SK-N-SH treated with all-trans-retinoic acid at 6 μM for 48 hours (cell line): ENCODE measurements around the gene CEMIP.

Experiments
- ATAC-seq: fragments of 200-7000 bp; cut with Tn5 transposase; 3 replicates; pipeline ENCODE4 v1.9.1; 2020; ENCODE audit warnings: mild to moderate bottlenecking, moderate library complexity
- BACH2 ChIP-seq: fragments of 250-450 bp; sonication (Bioruptor Pico); IDR thresholded peaks from 2 replicates; pipeline ENCODE4 v1.9.0; 2021; ENCODE audit warnings: mild to moderate bottlenecking, borderline replicate concordance
- CREB5 ChIP-seq: fragments of 250-450 bp; sonication (Bioruptor Pico); IDR thresholded peaks from 2 replicates; pipeline ENCODE4 v1.5.1; 2020; ENCODE audit warnings: low read depth, mild to moderate bottlenecking, moderate library complexity
- CSDC2 ChIP-seq: fragments of 250-450 bp; sonication (Bioruptor Pico); IDR thresholded peaks from 2 replicates; pipeline ENCODE4 v1.5.0; 2020; ENCODE audit warnings: mild to moderate bottlenecking, moderate library complexity
- CSRNP3 ChIP-seq: fragments of 250-450 bp; sonication (Bioruptor Pico); IDR thresholded peaks from 2 replicates; pipeline ENCODE4 v1.5.1; 2021; ENCODE audit warnings: mild to moderate bottlenecking, moderate library complexity
- GLIS3 ChIP-seq: fragments of 250-450 bp; sonication (Bioruptor Pico); IDR thresholded peaks from 2 replicates; pipeline ENCODE4 v1.5.0; 2020; ENCODE audit warnings: mild to moderate bottlenecking, moderate library complexity
- OSR1 ChIP-seq: fragments of 250-450 bp; sonication (Bioruptor Pico); IDR thresholded peaks from 2 replicates; pipeline ENCODE4 v1.8.0; 2022; ENCODE audit warnings: moderate library complexity, mild to moderate bottlenecking, inconsistent platforms
- PPARA ChIP-seq: fragments of 250-450 bp; sonication (Bioruptor Pico); IDR thresholded peaks from 2 replicates; pipeline ENCODE4 v1.5.0; 2020; ENCODE audit warnings: mild to moderate bottlenecking, borderline replicate concordance
- RARB ChIP-seq: fragments of 250-450 bp; sonication (Bioruptor Pico); IDR thresholded peaks from 2 replicates; pipeline ENCODE4 v1.8.0; 2021; ENCODE audit warnings: mild to moderate bottlenecking, moderate library complexity
- SNAI2 ChIP-seq: fragments of 250-450 bp; sonication (Bioruptor Pico); IDR thresholded peaks from 2 replicates; pipeline ENCODE4 v1.5.0; 2020; ENCODE audit warnings: mild to moderate bottlenecking, moderate library complexity
- TCF4 ChIP-seq: fragments of 250-450 bp; sonication (Bioruptor Pico); IDR thresholded peaks from 2 replicates; pipeline ENCODE4 v1.8.0; 2021; ENCODE audit warnings: mild to moderate bottlenecking, moderate library complexity, borderline replicate concordance
- TOX ChIP-seq: fragments of 250-450 bp; sonication (Bioruptor Pico); IDR thresholded peaks from 2 replicates; pipeline ENCODE4 v1.8.0; 2021; ENCODE audit warnings: mild to moderate bottlenecking, moderate library complexity, borderline replicate concordance
- ZC3H10 ChIP-seq: fragments of 250-450 bp; sonication (Bioruptor Pico); IDR thresholded peaks from 2 replicates; pipeline ENCODE4 v1.5.1; 2021; ENCODE audit warnings: mild to moderate bottlenecking, moderate library complexity
- ZFP3 ChIP-seq: fragments of 250-450 bp; sonication (Bioruptor Pico); IDR thresholded peaks from 2 replicates; pipeline ENCODE4 v1.5.0; 2020; ENCODE audit warnings: mild to moderate bottlenecking, moderate library complexity
- ZFP30 ChIP-seq: fragments of 450-650 bp; formaldehyde crosslinking; IDR thresholded peaks from 2 replicates; pipeline ENCODE4 v1.5.0; 2022; ENCODE audit warnings: mild to moderate bottlenecking, moderate library complexity
- ZNF70 ChIP-seq: fragments of 450-650 bp; formaldehyde crosslinking; IDR thresholded peaks from 2 replicates; pipeline ENCODE4 v1.5.0; 2020; ENCODE audit warnings: mild to moderate bottlenecking, moderate library complexity
- TF ChIP-seq, protein P1 (sequence below): fragments of 250-450 bp; sonication (Bioruptor Pico); IDR thresholded peaks from 2 replicates; pipeline ENCODE4 v1.8.0; 2021; ENCODE audit warnings: low read depth, mild to moderate bottlenecking, moderate library complexity, borderline replicate concordance
- TF ChIP-seq, protein P2 (sequence below): fragments of 250-450 bp; sonication (Bioruptor Pico); IDR thresholded peaks from 2 replicates; pipeline ENCODE4 v1.5.0; 2020; ENCODE audit warnings: mild to moderate bottlenecking, moderate library complexity
- TF ChIP-seq, protein P3 (sequence below): fragments of 250-450 bp; sonication (Bioruptor Pico); IDR thresholded peaks from 2 replicates; pipeline ENCODE4 v1.8.0; 2020; ENCODE audit warnings: mild to moderate bottlenecking, moderate library complexity, borderline replicate concordance

Gene CEMIP

GRCh38 chr15:80942746-80943565, 163.8 kb downstream of the CEMIP start:
- no peak; the same call in 2 of the 3 replicates for ATAC-seq

GRCh38 chr15:80944818-80945217, 165.6 kb downstream of the CEMIP start:
- no peak for ATAC-seq
- no peak for TF ChIP-seq RARB (CRISPR knock-in tag)
- TF ChIP-seq CREB5 (CRISPR knock-in tag) = no peak
- TF ChIP-seq BACH2 (CRISPR knock-in tag) = no peak
- no peak for TF ChIP-seq OSR1 (CRISPR knock-in tag)
- no peak for TF ChIP-seq ZNF70
- TF ChIP-seq TOX (CRISPR knock-in tag) = no peak
- TF ChIP-seq GLIS3 = no peak
- TF ChIP-seq ZC3H10 = no peak
- no peak for TF ChIP-seq PPARA (CRISPR knock-in tag)
- no peak for TF ChIP-seq TCF4 (CRISPR knock-in tag)
- TF ChIP-seq, protein P1, sequence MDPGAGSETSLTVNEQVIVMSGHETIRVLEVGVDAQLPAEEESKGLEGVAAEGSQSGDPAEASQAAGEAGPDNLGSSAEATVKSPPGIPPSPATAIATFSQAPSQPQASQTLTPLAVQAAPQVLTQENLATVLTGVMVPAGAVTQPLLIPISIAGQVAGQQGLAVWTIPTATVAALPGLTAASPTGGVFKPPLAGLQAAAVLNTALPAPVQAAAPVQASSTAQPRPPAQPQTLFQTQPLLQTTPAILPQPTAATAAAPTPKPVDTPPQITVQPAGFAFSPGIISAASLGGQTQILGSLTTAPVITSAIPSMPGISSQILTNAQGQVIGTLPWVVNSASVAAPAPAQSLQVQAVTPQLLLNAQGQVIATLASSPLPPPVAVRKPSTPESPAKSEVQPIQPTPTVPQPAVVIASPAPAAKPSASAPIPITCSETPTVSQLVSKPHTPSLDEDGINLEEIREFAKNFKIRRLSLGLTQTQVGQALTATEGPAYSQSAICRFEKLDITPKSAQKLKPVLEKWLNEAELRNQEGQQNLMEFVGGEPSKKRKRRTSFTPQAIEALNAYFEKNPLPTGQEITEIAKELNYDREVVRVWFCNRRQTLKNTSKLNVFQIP (CRISPR knock-in tag) = no peak
- TF ChIP-seq CSDC2 (CRISPR knock-in tag) = no peak
- TF ChIP-seq, all 23 proteins: peak for 0

More at GRCh38 chr15:80942746-80943565, 163.8 kb downstream of the CEMIP start:
- TF ChIP-seq CSRNP3 (CRISPR knock-in tag) = no peak
- no peak for TF ChIP-seq ZFP30 (CRISPR knock-in tag)
- TF ChIP-seq, all 23 proteins: peak for 0

- TF ChIP-seq OSR1 (CRISPR knock-in tag) (no peak), ZFP30 (CRISPR knock-in tag) (no peak), RARB (CRISPR knock-in tag) (no peak), CSRNP3 (CRISPR knock-in tag) (no peak), SNAI2 (CRISPR knock-in tag) (no peak), PPARA (CRISPR knock-in tag) (no peak), ZNF70 (no peak), ZFP3 (CRISPR knock-in tag) (no peak), CSDC2 (CRISPR knock-in tag) (no peak), ZC3H10 (no peak), CREB5 (CRISPR knock-in tag) (no peak)
- TF ChIP-seq, protein P1 (CRISPR knock-in tag) = no peak
- TF ChIP-seq, protein P2, sequence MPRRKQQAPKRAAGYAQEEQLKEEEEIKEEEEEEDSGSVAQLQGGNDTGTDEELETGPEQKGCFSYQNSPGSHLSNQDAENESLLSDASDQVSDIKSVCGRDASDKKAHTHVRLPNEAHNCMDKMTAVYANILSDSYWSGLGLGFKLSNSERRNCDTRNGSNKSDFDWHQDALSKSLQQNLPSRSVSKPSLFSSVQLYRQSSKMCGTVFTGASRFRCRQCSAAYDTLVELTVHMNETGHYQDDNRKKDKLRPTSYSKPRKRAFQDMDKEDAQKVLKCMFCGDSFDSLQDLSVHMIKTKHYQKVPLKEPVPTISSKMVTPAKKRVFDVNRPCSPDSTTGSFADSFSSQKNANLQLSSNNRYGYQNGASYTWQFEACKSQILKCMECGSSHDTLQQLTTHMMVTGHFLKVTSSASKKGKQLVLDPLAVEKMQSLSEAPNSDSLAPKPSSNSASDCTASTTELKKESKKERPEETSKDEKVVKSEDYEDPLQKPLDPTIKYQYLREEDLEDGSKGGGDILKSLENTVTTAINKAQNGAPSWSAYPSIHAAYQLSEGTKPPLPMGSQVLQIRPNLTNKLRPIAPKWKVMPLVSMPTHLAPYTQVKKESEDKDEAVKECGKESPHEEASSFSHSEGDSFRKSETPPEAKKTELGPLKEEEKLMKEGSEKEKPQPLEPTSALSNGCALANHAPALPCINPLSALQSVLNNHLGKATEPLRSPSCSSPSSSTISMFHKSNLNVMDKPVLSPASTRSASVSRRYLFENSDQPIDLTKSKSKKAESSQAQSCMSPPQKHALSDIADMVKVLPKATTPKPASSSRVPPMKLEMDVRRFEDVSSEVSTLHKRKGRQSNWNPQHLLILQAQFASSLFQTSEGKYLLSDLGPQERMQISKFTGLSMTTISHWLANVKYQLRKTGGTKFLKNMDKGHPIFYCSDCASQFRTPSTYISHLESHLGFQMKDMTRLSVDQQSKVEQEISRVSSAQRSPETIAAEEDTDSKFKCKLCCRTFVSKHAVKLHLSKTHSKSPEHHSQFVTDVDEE (CRISPR knock-in tag) = no peak
- TF ChIP-seq, protein P3, sequence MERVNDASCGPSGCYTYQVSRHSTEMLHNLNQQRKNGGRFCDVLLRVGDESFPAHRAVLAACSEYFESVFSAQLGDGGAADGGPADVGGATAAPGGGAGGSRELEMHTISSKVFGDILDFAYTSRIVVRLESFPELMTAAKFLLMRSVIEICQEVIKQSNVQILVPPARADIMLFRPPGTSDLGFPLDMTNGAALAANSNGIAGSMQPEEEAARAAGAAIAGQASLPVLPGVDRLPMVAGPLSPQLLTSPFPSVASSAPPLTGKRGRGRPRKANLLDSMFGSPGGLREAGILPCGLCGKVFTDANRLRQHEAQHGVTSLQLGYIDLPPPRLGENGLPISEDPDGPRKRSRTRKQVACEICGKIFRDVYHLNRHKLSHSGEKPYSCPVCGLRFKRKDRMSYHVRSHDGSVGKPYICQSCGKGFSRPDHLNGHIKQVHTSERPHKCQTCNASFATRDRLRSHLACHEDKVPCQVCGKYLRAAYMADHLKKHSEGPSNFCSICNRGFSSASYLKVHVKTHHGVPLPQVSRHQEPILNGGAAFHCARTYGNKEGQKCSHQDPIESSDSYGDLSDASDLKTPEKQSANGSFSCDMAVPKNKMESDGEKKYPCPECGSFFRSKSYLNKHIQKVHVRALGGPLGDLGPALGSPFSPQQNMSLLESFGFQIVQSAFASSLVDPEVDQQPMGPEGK (CRISPR knock-in tag) = no peak
- no peak for ATAC-seq
These were observed 166.4 kb downstream of the CEMIP start for GRCh38 chr15:80945605-80946004.
